Measurements from ENCODE around the gene AUTS2.

- TF ChIP-seq POLR2AphosphoS5 (IDR thresholded peaks at IDR 0.05) (no peak), POLR2A (IDR thresholded peaks at IDR 0.05) (no peak)
- TF ChIP-seq, protein P1, sequence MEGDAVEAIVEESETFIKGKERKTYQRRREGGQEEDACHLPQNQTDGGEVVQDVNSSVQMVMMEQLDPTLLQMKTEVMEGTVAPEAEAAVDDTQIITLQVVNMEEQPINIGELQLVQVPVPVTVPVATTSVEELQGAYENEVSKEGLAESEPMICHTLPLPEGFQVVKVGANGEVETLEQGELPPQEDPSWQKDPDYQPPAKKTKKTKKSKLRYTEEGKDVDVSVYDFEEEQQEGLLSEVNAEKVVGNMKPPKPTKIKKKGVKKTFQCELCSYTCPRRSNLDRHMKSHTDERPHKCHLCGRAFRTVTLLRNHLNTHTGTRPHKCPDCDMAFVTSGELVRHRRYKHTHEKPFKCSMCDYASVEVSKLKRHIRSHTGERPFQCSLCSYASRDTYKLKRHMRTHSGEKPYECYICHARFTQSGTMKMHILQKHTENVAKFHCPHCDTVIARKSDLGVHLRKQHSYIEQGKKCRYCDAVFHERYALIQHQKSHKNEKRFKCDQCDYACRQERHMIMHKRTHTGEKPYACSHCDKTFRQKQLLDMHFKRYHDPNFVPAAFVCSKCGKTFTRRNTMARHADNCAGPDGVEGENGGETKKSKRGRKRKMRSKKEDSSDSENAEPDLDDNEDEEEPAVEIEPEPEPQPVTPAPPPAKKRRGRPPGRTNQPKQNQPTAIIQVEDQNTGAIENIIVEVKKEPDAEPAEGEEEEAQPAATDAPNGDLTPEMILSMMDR (IDR thresholded peaks at IDR 0.05), result no peak
These were observed 1153.6 kb downstream of the AUTS2 start for GRCh38 chr7:70751895-70752294.
